HUDEP-2 (cell line): ENCODE results near the gene PLEKHA8.

Experiments used
- DNase-seq, 76 experiments: peaks; one replicate each; lab custom pipeline; 2025; ENCODE audit not compliant: unreplicated experiment in 76 of 76; lab: John Stamatoyannopoulos, UW

PLEKHA8 gene

DNA sequence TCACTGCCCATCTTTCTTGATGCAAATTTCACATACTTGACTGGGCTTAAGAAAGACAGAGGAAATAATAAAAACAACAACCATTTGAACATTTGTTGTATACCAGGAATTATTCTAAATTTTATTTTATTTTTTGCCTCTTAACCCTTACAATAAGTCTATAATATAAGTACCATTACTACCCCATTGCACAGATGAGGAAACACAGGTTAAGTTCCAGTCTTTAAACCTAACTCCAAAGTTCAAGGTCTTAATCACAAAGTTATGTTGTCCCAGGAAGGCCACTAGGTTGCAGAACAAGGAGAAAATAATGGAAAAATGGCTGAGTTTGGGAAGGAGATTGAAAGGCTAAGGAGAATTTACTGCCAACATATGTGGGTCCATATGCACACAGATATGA, 5.2 kb upstream of the PLEKHA8 start:
- no peak for DNase-seq

DNA sequence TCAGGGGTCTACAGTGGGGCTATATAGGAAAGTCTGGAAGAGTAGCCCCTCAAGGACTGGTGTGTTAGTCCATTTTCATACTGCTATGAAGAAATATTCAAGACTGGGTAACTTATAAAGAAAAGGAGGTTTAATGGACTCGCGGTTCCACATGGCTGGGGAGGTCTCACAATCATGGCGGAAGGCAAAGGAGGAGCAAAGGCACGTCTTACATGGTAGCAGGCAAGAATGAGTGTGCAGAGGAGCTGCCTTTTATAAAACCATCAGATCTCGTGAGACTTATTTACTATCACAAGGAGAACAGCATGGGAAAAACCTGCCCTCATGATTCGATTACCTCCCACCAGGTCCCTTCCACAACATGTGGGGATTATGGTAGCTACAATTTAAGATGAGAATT, 4.7 kb upstream of the PLEKHA8 start:
- DNase-seq = no peak

- DNase-seq = peak; percentile 24 to 99 (median 95)
These were observed 1.8 kb upstream of the PLEKHA8 start, which contains the start of gene FKBP14 for GRCh38 chr7:30026229-30027064. Gene FKBP14 (minus strand): TSS chr7:30026702. CDS start chr7:30026508, 194 bp downstream.

GRCh38 chr7:30027065-30027456, 1.2 kb upstream of the PLEKHA8 start:
- DNase-seq = peak in 1 of 76 experiments; percentile 54

DNA sequence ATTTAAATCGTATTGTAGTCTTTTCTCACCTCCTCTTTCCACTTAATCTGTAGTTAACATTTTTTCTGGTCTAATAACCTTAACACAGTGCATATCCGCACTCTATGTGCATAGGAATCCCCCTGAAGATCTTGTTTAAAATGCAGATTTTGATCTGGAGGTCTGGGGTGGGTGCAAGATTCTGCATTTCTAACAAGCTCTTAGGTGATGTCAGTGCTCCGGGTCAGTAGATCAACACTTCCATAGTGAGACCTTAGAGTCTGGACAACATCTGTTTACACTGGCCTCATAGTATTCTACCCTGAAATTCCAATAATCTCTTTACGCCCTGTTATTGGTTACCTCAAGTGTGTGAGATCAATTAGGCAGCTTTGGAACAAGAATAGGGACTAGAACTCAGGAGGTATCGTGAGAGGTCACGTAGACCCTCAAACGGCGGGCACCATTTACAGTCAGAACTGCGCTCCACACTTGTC, 434 bp upstream of the PLEKHA8 start:
- DNase-seq = peak in 2 of 76 experiments; percentile 47 to 51

- DNase-seq = peak in 26 of 76 experiments; percentile 2 to 51 (median 31)
These were observed 780 bp downstream of the PLEKHA8 start for GRCh38 chr7:30028749-30029635.

DNA sequence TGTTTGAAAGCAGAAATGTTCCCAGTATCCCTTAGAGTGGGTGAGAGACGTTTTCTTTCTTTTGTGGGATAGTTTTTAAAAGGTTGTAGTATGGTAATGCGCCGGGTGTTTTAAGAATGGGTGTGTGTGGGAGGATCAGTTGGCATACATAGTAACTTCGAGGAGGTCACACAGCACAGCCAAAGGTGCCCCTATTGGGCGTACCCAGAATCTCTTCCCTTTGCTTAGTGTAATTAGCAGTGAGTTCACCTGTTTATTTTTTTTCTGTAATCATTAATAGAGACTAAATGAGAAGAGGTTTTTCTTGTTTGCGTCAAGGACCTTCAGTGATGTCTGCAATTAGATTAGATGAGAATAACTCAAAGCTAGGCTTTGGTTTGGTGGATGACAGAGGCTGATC, 1.5 kb downstream of the PLEKHA8 start:
- DNase-seq = peak in 24 of 76 experiments; percentile 1 to 39 (median 18)

GRCh38 chr7:30032310-30033125, 4.3 kb downstream of the PLEKHA8 start:
- no peak for DNase-seq

GRCh38 chr7:30034501-30034900, 6.3 kb downstream of the PLEKHA8 start:
- DNase-seq = peak in 4 of 76 experiments; percentile 6 to 11 (median 10)

- no peak for DNase-seq
These were observed 8.0 kb downstream of the PLEKHA8 start for GRCh38 chr7:30036220-30036619.

DNA sequence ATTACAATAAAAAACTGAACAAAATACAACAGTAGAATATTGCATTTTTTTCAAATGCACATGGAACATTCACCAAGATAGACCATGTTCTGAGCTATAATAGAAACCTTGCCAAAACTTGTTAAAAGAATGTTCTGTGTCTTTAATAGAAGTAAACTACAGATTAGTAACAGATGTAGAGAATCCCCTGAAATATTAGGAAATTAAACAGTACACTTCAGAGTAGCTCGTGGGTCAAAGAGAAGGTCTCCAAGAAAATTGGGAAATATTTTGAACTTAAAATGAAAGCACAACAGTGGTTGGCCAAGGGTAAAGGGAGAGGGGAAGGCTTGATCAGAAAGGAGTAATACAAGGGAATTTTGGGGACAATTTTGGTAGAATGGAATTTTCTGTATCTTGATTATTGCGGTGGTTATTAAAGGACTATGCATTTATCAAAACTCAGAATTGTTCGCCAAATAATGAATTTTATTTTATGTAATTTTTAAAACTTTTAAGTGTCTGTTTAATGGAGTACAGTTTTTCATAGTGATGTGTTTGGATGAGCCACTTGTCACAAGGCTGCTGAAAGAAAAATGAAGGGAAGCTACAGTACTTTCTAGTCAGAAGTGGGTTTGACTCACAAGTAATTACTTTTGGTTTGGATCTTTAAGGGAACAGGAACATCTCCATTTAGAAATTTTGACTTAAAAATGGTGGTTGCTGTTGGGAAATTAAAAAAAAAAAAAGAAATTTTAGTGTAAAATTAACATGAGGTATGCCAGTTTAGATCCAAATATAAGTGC, 10.2 kb downstream of the PLEKHA8 start:
- DNase-seq = no peak

GRCh38 chr7:30040938-30041337, 12.7 kb downstream of the PLEKHA8 start:
- no peak for DNase-seq

GRCh38 chr7:30041526-30042269, 13.5 kb downstream of the PLEKHA8 start:
- no peak for DNase-seq

DNA sequence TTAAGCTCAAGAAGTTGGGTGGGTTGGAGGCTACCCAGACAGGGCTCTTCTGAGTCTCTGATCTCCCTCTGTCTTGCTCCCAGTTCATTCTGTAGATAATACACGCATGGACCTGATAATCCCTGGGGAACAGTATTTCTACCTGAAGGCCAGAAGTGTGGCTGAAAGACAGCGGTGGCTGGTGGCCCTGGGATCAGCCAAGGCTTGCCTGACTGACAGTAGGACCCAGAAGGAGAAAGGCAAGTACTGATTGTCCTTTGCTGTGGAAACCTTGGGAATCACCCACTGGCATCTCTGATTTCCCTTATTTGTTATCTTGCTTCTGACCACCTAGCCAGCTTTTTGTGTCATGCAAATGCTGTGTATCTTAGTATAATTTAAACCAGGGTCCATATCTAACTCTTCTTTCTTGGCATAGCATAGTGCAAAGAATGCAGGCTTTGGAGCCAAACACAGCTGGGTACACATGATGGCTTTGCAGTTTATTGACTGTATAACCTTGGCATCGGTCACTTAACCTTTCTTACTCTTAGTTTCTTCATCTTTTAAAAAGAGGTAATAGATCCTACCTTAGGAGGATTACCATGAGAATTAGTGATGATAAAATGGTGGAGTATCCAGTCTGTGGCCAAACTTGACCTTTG, 18.0 kb downstream of the PLEKHA8 start:
- no peak for DNase-seq

DNA sequence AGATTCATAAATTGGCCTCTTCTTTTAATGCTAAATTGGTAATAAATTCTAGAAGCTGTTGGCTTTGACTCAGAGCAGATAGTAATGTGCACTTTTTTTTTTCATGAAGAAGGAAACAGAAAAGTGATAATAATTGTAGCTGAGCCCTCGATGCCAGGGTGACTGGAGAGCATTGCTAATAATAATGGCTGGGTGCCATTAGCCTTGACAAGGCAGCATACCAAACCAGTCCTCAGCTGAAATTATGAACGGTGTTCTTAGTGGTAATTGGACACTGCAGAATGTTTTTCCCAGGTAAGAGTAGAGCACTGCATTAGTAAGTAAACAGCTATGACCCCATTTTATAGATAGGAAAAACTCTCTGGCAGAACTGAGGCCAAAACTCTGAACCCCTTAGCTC, 18.9 kb downstream of the PLEKHA8 start:
- no peak for DNase-seq

GRCh38 chr7:30048582-30048981, 20.4 kb downstream of the PLEKHA8 start:
- no peak for DNase-seq

DNA sequence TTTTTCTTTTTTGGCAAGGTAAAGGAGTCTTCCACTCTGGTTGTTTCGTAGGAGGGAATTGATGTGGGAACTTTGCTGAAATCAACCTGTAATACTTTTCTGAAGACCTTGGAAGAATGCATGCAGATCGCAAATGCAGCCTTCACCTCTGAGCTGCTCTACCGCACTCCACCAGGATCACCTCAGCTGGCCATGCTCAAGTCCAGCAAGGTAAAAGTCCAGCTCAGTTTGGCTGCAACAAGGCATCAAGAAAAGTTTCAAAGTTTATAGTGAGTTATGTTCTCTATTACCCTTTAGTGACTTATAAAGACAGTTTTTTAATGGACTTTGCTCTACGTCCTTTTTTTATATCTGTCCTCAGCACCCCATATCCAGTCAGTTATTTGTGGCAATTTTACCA, 21.0 kb downstream of the PLEKHA8 start:
- no peak for DNase-seq

DNA sequence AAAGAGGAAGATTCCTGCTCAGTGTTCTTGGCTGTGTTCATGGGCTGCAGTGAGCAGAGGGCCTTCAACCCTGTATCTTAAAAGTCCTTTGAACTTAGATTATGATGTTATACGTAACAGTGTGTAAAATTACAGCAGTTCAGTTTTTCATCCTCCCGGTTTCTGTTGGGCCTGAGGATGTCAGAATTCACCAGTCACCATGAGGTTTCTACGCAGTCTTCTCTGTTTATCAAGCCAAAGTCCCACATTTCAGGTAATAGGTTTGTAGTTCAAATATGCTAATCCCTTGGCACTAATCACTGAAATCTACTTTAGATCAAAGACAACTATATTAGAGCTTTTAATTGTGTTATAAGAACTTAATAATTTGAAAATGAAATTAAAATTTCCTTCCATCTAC, 24.9 kb downstream of the PLEKHA8 start:
- no peak for DNase-seq

DNA sequence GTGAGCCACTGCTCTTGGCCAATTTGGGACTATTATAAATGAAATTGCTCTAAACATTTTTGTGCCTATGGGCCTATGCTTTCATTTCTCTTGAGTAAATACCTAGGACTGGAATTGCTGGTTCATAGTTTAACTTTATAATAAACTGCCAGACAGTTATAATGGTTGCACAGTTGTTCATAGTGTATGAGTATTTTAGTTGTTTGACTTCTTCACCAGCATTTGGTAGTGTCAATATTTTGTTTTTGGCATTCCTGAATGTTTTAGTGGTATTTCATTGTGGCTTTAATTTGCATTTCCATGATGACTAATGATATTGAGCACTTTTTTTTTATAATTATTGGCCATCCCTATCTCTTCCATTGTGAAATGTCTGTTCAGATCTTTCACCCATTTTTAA, 29.5 kb downstream of the PLEKHA8 start:
- DNase-seq = no peak
